DOHH2 (cell line): ENCODE measurements around the gene PACSIN1.

Source experiments
- EZH2phosphoT487 ChIP-seq: fragments of 200-600 bp; sonication (generic); IDR thresholded peaks from 2 replicates; pipeline ENCODE4 v1.6.1; 2017; ENCODE audit warnings: borderline replicate concordance, mild to moderate bottlenecking, antibody characterized with exemption, low read length, moderate library complexity, mixed read lengths
- TF ChIP-seq, protein P1 (sequence below): fragments of 200-600 bp; sonication (generic); IDR thresholded peaks from one replicate; pipeline ENCODE4 v1.5.1; 2014; ENCODE audit warnings: antibody characterized with exemption, mild to moderate bottlenecking, low read depth, low read length; ENCODE audit not compliant: poor library complexity, severe bottlenecking

DNA sequence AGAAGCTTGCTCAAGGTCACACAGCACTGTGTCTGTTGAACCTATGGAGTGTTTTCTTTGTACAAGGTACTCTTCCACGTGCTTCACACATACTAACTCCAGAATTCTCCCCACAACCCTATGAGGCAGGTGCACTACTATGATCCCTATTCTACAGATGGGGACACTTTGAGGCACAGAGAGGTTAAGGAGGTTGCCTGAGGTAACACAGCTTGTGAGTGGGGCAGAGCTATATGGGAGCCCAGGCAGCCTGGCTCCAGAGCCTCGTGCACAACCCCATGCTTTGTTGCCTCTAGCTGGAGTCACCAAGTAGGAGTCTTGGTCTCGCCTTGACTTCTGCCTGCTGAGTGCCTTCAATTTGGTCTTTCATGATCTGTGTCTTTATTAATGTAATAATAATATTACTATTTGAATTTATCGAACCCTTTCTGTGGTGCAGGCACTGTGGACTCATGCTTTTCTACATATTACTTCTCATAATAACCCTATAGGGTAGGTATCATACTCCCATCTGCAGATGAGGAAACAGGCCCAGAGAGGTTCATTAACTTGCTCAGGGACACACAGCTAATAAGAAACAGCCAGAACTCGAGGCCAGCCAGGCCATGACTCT, 103.6 kb downstream of the PACSIN1 start:
- TF ChIP-seq, protein P1, sequence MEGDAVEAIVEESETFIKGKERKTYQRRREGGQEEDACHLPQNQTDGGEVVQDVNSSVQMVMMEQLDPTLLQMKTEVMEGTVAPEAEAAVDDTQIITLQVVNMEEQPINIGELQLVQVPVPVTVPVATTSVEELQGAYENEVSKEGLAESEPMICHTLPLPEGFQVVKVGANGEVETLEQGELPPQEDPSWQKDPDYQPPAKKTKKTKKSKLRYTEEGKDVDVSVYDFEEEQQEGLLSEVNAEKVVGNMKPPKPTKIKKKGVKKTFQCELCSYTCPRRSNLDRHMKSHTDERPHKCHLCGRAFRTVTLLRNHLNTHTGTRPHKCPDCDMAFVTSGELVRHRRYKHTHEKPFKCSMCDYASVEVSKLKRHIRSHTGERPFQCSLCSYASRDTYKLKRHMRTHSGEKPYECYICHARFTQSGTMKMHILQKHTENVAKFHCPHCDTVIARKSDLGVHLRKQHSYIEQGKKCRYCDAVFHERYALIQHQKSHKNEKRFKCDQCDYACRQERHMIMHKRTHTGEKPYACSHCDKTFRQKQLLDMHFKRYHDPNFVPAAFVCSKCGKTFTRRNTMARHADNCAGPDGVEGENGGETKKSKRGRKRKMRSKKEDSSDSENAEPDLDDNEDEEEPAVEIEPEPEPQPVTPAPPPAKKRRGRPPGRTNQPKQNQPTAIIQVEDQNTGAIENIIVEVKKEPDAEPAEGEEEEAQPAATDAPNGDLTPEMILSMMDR: no peak
- TF ChIP-seq EZH2phosphoT487: no peak
